ENCODE data around the gene CDKAL1.

- TF ChIP-seq EZH2 (IDR thresholded peaks at IDR 0.05; ENCODE audit: borderline replicate concordance, low read depth, low read length, severe bottlenecking): no peak
- TF ChIP-seq CTCF (IDR thresholded peaks at IDR 0.05; ENCODE audit: borderline replicate concordance, extremely low read depth, low read length, poor library complexity, severe bottlenecking): no peak
These were observed 540.2 kb downstream of the CDKAL1 start for GRCh38 chr6:21074484-21074883.

Data from DND-41 (cell line).